ENCODE results near the gene ASCL2. TPM values are rescaled to one million over a fixed set of nuclear protein-coding genes. Genes with fewer than 3 reads are reported as not detected.

Gene ASCL2
- total and polyA plus RNA-seq, 12 donors, result 0.15 to 2.7 (median 0.25) TPM; not detected in 4

- no peak for DNase-seq
- Histone ChIP-seq H3K9me3 (no peaks in the 10 kb centered on the region), H3K36me3 (no peaks in the 10 kb centered on the region), H3K27me3 (peaks cover 27 to 69% (median 56%) of the 10 kb centered on the region in 7 donors), H3K27ac (peak overlapping the region in 1 of 10 donors; percentile 89), H3K4me3 (peak overlapping the region in 3 of 10 donors; percentile 44 to 56 (median 51)), H3K4me1 (peaks cover 3 to 38% (median 23%) of the 10 kb centered on the region in 9 donors)
- no peak for TF ChIP-seq CTCF (IDR thresholded peaks at IDR 0.05)
- intact Hi-C loops (cut with DNase I), result no loop called here
- no peak for ATAC-seq
- 70 to 71% methylated on average over 26 of the region's 26 CpGs for WGBS, 2 donors
Measured at GRCh38 chr11:2267851-2268728, 2.3 kb downstream of the ASCL2 start.

DNA sequence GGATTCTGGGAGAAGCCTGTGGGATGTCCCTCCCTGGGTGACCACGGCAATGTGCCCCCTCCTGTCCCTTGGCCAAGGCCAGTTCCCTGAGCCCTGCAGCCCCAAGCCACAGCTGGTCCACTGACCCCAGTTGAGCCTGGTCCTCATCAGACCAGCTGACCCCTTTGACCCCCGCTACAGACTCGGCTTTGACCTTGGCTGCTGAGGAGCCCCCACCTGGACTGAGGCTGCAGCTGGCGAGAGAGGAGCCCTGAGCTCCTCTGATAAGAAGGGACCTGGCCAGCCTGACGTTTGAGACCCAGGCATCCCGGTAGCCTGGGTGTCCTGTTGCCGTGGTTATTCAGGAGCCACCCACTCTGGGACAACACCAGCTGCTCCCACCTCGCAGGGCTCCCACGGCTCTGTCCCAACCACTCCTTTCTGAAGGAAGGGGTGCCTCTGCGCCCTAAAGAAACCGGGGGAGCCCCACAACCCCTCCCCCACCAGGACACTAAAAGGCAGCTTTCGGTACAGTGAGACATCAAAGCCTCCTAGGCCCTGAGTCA, 3.0 kb downstream of the ASCL2 start:
- intact Hi-C loops (cut with DNase I), result no loop called here
- no peaks in the 10 kb centered on the region for H3K36me3 ChIP-seq
- 74 to 79% methylated on average over 12 of the region's 12 CpGs for WGBS, 2 donors
- DNase-seq (no peak), ATAC-seq (no peak)
- H3K9me3 ChIP-seq, result no peaks in the 10 kb centered on the region
- H3K27ac ChIP-seq, result no peak overlapping the region
- H3K4me1 ChIP-seq, result peaks cover 3 to 38% (median 23%) of the 10 kb centered on the region in 9 donors
- H3K27me3 ChIP-seq, result peaks cover 26 to 61% (median 51%) of the 10 kb centered on the region in 7 donors
- no peak overlapping the region for H3K4me3 ChIP-seq
- no peak for TF ChIP-seq CTCF (IDR thresholded peaks at IDR 0.05)

- H3K27ac ChIP-seq, result peak overlapping the region in 1 of 10 donors; percentile 77
- H3K4me1 ChIP-seq, result peaks cover 3 to 38% (median 23%) of the 10 kb centered on the region in 9 donors
- H3K27me3 ChIP-seq, result peaks cover 21 to 56% (median 49%) of the 10 kb centered on the region in 7 donors
- intact Hi-C loops (cut with DNase I), result no loop called here
- no peak for TF ChIP-seq CTCF (IDR thresholded peaks at IDR 0.05)
- WGBS, 2 donors, result 92 to 93% methylated on average over 26 of the region's 26 CpGs
- H3K4me3 ChIP-seq, result no peak overlapping the region
- ATAC-seq, result no peak
- H3K9me3 ChIP-seq, result no peaks in the 10 kb centered on the region
- H3K36me3 ChIP-seq, result no peaks in the 10 kb centered on the region
- no peak for DNase-seq
Measured at GRCh38 chr11:2266586-2267305, 3.6 kb downstream of the ASCL2 start.
